Measurements from ENCODE around the gene KRT23.
"Not testable (repeated sequence)": the region's sequence is repeated elsewhere in the genome, so short reads cannot be mapped to it uniquely, and the experiment has no call there.

Gene KRT23

DNA sequence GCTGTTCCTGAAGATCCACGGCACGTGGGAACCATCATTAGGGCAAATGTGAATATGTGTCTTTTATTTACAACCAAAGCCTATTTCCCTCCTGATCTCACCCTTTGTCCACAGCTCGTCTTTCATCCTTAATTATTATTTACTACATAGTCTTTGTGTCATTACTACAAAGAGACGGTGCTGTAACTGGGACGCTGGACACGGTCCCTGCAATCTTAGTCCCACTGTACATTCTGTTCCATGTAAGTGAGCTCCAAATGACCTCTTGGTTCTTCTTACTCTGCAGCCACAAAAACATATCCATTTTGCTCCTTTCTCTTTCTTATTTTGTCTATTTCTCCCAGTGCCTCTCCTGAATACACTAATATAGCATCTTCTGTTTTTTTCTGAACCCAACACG, 12.7 kb upstream of the KRT23 start:
- no peak for FAIRE-seq
- DNase-seq (ENCODE audit: low spot score), result no peak

DNA sequence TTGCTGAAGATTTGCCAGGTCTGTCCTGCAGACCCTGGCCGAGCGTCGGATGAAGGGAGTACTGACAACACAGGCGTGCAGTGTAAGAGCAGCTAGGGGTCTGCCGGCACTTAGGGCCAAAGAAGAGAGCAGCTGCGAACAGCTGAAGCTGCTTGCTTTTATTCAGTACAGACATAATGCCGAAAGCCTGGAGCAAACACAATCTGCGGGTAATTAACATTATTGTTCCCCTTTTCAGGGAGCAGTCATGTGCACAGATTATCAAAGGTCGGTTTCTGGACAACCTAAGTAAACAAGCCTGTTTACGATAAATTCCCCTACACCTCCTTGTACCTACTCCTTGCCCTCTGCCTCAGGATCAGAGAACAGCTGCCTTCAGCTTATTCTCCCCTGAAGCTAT, 12.0 kb upstream of the KRT23 start:
- FAIRE-seq (no peak), DNase-seq (ENCODE audit: low spot score) (no peak)

DNA sequence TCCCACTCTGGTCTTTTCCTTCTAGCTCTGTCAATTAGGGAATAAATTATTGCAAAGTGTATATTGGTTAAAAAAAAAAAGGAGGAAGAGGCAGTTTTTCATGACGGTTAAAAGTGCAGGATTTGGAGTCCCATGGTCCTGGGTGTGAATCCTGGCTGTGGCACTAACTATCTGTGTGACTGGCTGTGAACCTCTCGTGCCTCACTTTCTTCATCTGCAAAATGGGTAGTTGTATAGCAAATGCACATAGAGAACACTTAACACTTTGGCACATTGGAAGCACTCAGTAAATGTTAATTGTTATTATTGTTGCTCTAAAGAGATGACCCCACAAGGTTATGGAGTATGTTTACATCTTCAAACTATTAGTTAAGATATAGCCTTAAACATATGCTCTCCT, 10.5 kb upstream of the KRT23 start:
- no peak for FAIRE-seq
- DNase-seq (ENCODE audit: low spot score), result no peak

DNA sequence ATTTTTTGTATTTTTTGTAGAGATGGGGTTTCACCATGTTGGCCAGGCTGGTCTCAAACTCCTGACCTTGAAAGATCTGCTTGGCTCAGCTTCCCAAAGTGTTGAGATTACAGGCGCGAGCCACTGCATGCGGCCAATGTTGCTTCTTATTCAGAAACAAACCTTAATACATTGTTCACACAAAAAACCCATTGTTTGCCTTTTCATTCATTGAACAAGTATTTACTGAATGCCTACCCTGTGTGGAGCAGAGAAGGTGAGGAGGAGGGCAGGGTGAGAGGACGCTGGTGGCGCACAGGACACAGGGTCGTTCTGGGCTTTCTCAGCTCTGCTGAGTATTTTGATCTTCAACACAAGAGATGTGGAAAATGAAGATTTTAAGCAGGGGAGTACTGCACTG, 8.0 kb upstream of the KRT23 start:
- FAIRE-seq (no peak), DNase-seq (ENCODE audit: low spot score) (no peak)

DNA sequence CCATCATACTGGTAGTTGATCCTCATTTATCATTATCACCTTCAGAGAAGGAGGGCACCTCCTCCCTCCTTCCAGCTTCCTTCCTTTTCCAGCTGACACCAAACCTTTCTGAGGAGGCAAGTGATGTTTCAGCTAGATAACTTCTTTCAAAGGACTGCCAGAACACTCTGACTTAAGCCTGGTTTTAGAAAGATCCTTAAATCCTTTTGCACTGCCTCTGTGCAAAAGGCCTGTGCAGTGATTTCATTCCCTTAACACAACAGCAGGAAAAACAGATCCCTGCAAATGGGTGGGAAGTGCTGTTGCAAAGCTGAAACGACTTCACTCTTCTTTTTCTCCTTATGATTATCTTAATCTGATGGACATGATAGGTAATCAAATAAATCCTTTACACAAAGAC, 7.1 kb upstream of the KRT23 start:
- no peak for FAIRE-seq

DNA sequence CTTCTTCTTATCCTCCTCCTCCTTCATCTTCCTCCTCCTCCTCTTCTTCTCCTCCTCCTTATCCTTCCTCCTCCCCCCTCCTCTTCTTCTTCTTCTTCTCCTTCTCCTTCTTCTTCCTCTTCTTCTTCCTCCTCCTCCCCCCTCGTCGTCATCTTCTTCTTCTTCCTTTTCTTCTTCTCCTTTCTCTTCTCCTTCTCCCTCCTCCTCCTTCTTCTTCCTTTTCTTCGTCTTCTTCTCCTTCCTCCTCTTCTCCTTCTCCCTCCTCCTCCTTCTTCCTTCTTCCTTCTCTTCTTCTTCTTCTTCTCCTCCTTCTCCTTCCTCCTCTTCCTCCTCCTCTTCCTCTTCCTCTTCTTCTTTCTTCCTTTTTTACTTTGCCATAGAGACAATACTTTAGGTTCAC, 5.1 kb upstream of the KRT23 start:
- FAIRE-seq (no peak), DNase-seq (ENCODE audit: low spot score) (no peak)

More for the DNA sequence above, 7.1 kb upstream of the KRT23 start:
- DNase-seq (ENCODE audit: low spot score), result no peak

DNA sequence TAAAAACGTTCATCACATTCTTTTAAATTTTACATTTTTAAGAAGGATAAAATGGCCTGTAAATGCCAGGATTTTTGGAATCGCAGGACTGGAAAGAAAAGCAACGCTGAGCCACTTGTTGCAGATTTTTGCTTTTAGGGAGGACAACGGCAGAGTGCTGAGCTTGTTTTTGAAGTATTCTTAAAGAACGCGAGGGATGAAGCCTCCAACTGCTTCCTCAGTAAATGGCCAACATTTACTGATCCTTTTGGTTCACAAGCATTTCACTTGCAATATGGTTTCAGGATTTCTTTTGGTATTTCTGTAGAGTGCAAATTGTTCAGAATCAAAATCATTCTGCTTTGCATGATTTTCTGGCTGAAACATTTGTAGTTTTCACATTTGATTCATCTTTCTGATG, 2.8 kb upstream of the KRT23 start:
- no peak for DNase-seq (ENCODE audit: low spot score)
- FAIRE-seq, result no peak

DNA sequence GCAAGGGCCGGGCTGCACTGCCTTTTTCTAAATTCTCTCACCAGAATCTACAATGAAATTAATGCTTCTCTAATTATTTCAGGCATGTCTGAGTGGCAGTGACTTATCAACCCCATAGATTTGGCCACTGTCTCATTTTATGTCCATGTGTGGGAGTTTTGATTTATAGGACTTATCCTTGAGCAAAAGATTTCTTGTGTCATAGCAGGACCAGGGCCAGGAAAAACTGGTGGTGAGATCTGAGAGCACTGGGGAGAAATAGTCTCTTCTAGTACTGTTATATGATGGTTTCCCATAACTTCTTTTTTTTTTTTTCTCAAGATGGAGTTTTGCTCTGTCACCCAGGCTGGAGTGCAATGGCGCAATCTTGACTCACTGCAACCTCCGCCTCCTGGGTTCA, 1.5 kb upstream of the KRT23 start:
- no peak for DNase-seq (ENCODE audit: low spot score)
- no peak for FAIRE-seq

DNA sequence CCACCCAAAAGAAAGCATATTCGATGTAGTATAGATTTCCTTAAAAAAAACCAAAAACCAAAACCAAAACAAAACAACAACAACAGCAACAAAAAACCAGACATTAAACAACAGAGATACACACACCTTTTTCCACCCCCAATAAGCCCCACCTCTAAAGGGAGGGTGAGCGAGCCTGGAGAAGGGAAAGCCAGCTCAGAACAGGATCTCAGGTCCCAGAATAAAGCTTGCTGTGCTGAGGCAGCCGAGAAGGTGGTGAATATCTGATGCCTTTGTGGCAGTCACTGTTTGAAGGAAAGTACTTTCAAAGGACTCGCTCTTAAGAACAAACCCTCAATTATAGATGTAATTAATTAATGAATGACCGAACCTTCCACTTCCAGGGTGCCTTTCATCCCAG, 470 bp downstream of the KRT23 start:
- FAIRE-seq (no peak), DNase-seq (ENCODE audit: low spot score) (no peak)

DNA sequence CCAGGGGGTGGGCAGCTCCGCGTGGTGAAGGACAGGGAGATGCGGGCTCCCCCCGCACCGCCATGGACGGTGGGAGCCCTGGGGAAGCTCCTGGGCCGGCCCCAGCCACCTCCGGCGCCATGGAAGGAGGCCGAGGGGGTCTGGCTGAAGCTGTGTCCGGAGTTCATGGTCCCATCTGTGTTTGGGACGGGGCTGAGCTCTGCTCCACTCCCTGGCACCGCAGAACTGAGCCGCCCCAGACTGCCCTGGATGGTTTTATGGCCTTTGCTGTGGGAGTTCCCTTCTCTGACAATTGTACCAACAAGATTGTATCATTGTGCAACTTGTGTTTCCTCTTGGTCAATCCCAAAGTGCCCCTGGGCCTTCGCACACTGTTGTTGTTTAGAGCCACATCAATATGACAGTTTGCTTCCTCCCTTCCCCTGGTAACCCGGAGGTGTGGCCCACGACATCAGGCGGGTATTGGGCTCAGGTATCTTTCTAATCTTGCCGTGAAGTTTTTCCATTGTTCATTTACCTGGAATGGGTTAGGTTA, 942 bp downstream of the KRT23 start:
- FAIRE-seq (no peak), DNase-seq (ENCODE audit: low spot score) (no peak)

DNA sequence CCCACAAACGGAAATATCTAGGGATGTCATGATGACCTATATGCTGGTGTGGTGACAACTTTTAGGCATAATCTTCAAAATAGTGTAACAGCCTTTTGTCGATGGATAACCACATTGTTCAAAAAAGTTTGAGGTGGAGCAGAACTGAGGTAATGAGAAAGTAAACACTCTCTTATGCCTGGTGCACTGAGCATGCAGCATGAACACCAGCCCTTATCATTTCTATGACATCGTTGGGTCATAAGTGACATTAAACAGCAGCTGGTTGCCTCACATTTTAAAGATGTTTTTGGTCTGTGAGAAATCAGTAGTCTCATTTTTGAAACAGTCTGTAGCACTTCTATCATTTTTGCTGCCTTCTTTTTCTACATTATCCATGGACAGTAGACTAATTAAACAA, 1.8 kb downstream of the KRT23 start:
- FAIRE-seq (no peak), DNase-seq (ENCODE audit: low spot score) (no peak)

DNA sequence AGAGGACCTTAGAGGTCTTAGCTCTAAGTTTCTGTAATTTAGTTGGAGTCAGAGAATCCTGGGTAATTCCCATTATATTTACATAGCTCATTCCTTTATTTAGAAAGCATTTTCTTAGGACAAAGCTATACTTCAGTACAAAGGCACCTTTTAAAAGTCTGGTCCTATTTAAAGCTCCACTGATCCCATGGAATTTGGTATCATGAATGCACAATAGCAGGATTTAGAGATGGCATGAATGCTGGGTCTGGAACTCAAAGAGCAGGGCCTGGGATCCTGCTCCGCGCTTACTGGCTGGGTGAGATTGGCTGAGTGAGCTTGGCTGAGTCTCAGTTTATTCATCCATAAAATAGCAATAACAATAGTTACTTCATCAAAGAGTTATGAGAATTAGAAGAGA, 4.8 kb downstream of the KRT23 start:
- DNase-seq (ENCODE audit: low spot score), result no peak
- FAIRE-seq, result no peak

DNA sequence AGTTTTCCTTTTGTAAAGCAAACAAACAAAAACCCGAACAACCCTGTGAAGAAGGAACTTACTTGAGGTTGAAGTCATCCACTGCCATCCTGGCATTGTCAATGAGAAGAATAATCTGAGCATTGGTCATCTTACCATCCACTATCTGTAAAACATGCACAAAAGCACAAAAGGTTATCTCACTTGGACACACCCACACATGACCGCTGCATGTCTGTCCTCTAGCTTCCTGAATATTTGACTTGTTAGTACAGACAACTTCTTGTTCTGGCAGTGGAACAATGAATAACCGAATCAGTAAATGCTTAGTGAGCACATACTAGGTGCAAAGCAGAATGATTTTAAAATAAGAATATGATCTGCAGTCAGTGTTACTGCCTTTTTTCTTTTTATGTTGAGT, 6.1 kb downstream of the KRT23 start:
- DNase-seq (ENCODE audit: low spot score), result no peak
- FAIRE-seq, result no peak

DNA sequence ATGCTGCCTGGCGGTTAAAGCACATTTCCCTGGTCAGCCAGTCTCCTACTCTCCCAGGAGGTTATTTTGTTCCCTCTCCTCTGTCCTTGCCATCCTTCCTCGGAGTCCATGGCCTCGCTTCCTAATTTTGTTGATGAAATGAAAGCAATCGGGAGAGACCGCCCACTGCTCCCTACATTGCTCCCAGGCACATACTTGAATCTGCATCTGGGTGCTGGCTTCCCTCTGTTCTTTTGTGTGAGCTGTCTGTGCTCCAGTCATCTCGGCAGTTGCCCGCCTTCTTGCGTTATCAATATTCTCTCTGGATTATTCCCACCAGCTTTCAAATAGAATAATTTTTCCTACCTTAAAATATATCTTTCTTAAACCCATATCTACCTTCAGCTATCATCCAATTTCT, 11.1 kb downstream of the KRT23 start:
- no peak for FAIRE-seq
- no peak for DNase-seq (ENCODE audit: low spot score)

DNA sequence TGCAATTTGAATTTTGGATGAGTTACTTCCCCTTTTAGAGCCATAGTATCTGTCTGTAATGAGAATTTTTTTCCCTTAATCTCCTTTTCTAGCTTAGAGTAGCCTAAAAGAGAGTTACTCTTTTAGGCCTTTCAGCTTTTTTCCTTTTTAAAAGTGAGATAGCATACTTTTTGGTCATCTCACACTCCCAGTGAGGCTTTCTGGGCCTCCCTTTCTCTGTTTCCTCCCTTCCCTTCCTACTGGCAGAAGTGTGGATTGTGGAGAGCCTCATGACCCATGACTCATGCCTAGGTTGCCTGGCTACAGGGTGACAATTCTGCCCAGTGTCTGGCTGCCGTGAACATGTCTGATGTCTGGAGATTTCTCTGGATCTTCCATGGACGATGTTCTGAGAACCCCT, 15.2 kb downstream of the KRT23 start:
- DNase-seq (ENCODE audit: low spot score) (peak; percentile 86), FAIRE-seq (peak; percentile 89)

DNA sequence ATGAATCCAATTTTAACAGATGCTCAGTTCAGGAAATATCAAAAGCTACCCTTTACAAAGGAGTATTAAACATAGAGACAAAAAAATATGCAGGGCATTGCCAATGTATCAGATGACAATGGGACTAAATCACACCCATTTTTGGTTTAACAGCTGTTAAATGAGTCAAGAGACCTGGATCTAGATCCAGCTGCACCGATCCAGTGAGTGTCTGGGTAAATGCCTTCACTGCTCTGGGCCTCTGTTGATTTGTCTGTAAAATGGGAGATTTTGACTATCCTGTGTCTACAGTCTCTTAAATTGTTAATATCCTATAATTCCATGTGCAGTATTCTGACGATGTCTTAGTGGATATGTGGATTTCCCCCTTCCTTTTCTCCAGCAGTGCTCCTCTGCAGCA, 16.4 kb downstream of the KRT23 start:
- FAIRE-seq, result no peak

DNA sequence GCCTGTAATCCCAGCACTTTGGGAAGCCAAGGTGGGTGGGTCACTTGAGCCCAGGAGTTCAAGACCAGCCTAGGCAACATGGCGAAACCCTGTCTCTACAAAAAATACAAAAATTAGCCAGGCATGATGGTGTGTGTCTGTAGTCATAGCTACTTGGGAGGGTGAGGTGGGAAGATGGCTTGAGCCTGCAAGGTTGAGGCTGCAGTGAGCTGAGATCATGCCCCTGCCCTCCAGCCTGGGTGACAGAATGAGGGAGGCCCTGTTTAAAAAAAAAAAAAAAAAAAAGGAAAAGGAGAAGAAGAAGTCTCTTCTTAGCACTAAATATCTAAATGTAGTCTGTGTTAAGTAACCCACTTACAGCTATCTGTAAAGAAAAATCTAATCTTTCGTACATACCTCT, 20.3 kb downstream of the KRT23 start:
- FAIRE-seq; DNase-seq (ENCODE audit: low spot score): not testable (repeated sequence)

More for the DNA sequence above, 16.4 kb downstream of the KRT23 start:
- DNase-seq (ENCODE audit: low spot score), result no peak

DNA sequence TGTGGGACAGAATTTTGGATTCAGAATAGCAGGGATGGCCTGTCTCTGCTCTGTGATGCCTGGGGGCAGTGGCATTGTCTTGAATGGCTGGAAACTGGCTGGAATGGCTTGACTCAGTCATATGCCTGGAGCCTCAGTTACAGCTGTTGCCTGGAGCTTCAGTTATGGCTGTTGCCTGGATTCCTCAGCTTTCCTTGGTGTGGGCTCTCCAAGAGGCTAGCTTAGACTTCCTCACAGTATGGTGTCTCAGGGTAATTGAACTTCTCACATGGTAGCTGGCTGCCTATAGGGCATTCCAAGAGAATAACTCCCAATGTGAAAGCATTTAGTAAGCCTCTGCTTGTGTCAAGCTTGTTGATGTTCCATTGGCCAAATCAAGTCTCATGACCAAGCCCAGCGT, 21.1 kb downstream of the KRT23 start:
- no peak for FAIRE-seq
- no peak for DNase-seq (ENCODE audit: low spot score)

DNA sequence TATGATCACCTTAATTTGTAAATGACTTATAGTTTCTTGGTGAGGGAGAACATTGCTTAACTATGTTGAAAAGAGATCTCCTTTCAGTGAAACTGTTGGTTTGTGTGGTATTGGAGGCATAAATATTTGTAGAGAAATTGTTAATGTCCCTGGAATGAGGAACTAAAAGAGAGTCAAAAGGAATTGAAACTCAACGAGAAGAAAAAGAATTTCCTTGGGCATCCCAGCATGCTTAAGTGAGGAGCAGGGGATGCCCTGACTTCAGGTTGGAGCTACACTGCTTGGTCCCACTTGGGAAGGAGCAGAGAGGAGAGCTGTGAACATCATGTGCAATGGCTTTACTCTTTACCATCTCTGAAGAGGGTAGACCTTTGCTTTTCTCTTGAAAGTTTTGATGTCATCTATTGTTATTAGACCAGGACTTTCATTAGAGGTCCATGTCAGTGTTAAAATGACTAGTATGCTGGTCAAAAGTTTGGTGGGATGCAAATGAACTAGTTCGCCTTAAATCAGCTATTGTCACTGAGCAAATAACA, 21.7 kb downstream of the KRT23 start:
- FAIRE-seq (no peak), DNase-seq (ENCODE audit: low spot score) (no peak)

DNA sequence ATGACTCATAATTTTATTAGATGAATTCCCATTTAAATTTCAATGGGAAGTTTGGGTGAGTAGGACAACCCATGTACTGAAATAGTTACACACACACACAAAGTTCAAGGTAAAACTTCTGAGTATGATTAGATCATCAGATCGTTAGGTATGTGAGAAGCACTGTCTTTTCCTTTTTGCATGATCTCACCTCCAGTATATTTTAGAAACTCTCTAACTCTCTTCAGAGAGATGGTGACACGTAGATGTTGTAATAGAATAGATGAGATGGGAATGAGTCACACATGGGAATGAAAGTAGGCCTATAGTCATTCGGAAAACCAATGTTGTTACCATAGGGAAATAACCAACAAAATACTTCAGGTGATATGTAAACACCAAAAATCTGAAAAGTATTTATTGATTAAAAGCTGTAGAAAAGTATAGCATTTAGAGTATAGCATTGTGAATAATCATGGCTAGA, 22.2 kb downstream of the KRT23 start:
- DNase-seq (ENCODE audit: low spot score) (peak; percentile 75), FAIRE-seq (no peak)

DNA sequence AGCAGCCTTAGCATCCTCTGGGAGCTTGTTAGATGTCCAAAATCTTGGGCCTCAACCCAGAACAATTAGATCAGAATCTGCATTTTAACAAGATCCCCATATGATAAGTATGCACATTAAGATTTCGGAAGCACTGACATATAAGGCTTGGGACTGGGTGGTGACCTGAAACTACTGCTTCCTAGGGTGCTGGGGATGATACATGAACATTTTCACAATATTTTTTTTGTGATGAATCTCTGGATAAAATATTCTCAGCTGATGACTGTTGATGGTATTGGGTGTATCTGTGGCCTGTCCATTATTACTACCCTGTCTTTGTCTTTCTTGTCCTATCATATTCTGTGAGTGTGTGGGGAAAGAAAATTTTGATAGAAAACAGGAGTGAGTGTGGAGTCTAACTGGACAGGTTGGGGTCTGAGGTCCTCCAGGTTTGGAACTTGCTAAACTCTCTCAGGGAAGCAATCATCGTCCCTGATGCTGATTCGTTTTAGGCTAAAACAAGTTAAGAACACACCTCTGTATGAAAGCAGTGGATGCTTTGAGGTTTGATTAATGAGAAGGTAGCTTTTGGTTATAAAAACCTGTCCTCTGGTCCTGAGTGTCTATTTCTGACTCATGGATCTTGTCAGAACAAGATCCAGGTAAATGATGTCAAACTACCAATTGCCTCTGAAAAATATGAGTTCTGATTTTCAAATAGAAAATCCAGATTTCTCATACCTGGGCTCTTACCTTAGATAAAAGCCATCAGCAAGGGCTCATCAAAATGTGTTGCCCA, 23.2 kb downstream of the KRT23 start:
- FAIRE-seq, result no peak
- DNase-seq (ENCODE audit: low spot score), result no peak

DNA sequence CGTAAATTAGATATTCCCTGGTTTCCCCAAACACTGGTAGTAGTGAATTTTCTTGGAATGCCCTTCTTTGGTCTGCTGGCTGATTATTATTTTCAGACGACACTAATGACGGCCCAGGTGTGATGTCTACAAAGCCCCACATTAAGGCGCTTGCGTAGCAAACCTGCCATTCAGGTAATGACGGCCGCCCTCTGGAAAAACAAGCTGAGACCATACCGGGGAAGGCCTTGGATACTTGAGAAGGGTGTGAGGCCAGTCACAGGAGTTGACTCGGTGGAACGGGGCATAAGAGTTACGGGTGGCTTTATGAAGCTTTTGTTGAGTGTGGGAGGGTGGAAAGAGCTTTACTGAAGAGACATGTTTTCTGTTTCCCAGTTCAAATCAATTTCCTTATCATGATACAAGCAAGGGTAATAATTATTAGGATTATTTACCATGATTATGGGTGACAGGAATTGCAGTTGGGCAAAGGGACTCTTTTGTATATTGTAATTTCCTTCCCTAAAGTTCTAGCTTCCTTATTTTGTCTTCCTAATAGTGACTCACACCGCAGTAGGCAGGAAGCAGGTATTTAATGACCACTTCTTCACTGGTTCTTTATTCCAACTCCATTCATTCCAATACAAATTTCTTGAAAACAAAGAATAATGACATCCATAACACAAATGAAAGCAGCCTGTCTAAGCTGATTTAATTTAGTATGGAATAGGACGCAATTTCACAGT, 24.8 kb downstream of the KRT23 start:
- FAIRE-seq, result no peak
- no peak for DNase-seq (ENCODE audit: low spot score)
